HEK293 (cell line): Measurements from ENCODE around the gene BIN2.

Experiments
- CTCF ChIA-PET: fragments of 350-600 bp; formaldehyde crosslinking; extraction: SDS; loops from one replicate; lab custom pipeline; 2021; ENCODE audit warnings: antibody characterized with exemption; lab: Yijun Ruan, JAX
- POLR2A ChIA-PET: fragments of 300-600 bp; formaldehyde crosslinking; extraction: SDS; loops from one replicate; lab custom pipeline; 2020; ENCODE audit warnings: antibody characterized with exemption, inconsistent platforms; lab: Yijun Ruan, JAX
- H3K27ac ChIP-seq: fragments of 200-500 bp; sonication (Bioruptor generic); 2 replicates; pipeline ENCODE4 v1.5.1; 2014; ENCODE audit warnings: low read depth, low read length, control low read depth, inconsistent platforms; ENCODE audit errors: extremely low read depth
- H3K36me3 ChIP-seq, 2 experiments: fragments of 200-500 bp in 1 of 2; sonication (Bioruptor generic) in 1 of 2; 1 replicate in 1 of 2; 2 replicates in 1 of 2; pipeline ENCODE4 v1.5.1; 2014 to 2017; ENCODE audit warnings: inconsistent platforms in 2 of 2, low read length in 2 of 2; ENCODE audit not compliant: control insufficient read depth in 2 of 2, insufficient read depth in 1 of 2
- H3K4me1 ChIP-seq: fragments of 200-500 bp; sonication (Bioruptor generic); 2 replicates; pipeline ENCODE4 v1.5.1; 2014; ENCODE audit warnings: mild to moderate bottlenecking, low read length, inconsistent platforms; ENCODE audit not compliant: control insufficient read depth, insufficient read depth
- H3K4me3 ChIP-seq: 2 replicates; pipeline ENCODE4 v1.5.1; 2011; ENCODE audit warnings: low read depth, mild to moderate bottlenecking, control low read depth, low read length, moderate library complexity
- H3K9me3 ChIP-seq: fragments of 200-500 bp; sonication (Bioruptor generic); 2 replicates; pipeline ENCODE4 v1.5.1; 2014; ENCODE audit warnings: low read depth, low read length, inconsistent platforms; ENCODE audit not compliant: control insufficient read depth, insufficient read depth
- GFI1B ChIP-seq: fragments of 450-650 bp; formaldehyde crosslinking; IDR thresholded peaks from 2 replicates; pipeline ENCODE4 v1.5.1; 2016; ENCODE audit warnings: missing biosample characterization, missing genetic modification characterization
- KLF10 ChIP-seq: fragments of 450-650 bp; IDR thresholded peaks from 2 replicates; pipeline ENCODE4 v1.5.1; 2018; ENCODE audit warnings: missing biosample characterization, mild to moderate bottlenecking, missing genetic modification characterization
- KLF17 ChIP-seq: fragments of 450-650 bp; formaldehyde crosslinking; IDR thresholded peaks from 2 replicates; pipeline ENCODE4 v1.5.1; 2016; ENCODE audit warnings: missing biosample characterization, missing genetic modification characterization
- REPIN1 ChIP-seq: fragments of 450-650 bp; formaldehyde crosslinking; IDR thresholded peaks from 2 replicates; pipeline ENCODE4 v1.5.1; 2017; ENCODE audit warnings: missing biosample characterization, missing genetic modification characterization, low read depth
- SETDB1 ChIP-seq: IDR thresholded peaks from one replicate; pipeline ENCODE4 v1.6.1; 2017; ENCODE audit warnings: mild to moderate bottlenecking, low read length, moderate library complexity, mixed read lengths; ENCODE audit not compliant: insufficient read length
- SP2 ChIP-seq: fragments of 450-650 bp; formaldehyde crosslinking; IDR thresholded peaks from 2 replicates; pipeline ENCODE4 v1.5.1; 2016; ENCODE audit warnings: missing biosample characterization, missing genetic modification characterization
- YY2 ChIP-seq: fragments of 450-650 bp; formaldehyde crosslinking; IDR thresholded peaks from 2 replicates; pipeline ENCODE4 v1.5.1; 2016; ENCODE audit warnings: missing biosample characterization, missing genetic modification characterization
- ZBTB11 ChIP-seq: fragments of 450-650 bp; formaldehyde crosslinking; conservative IDR thresholded peaks from 2 replicates; pipeline ENCODE4 v1.5.1; 2016; ENCODE audit warnings: low read depth, missing biosample characterization, missing genetic modification characterization
- ZBTB20 ChIP-seq: fragments of 450-650 bp; formaldehyde crosslinking; IDR thresholded peaks from 2 replicates; pipeline ENCODE4 v1.5.1; 2016; ENCODE audit warnings: missing biosample characterization, missing genetic modification characterization
- ZBTB44 ChIP-seq: fragments of 450-650 bp; IDR thresholded peaks from 2 replicates; pipeline ENCODE4 v1.5.1; 2018; ENCODE audit warnings: missing biosample characterization, mild to moderate bottlenecking, missing genetic modification characterization
- ZEB2 ChIP-seq: fragments of 450-650 bp; formaldehyde crosslinking; IDR thresholded peaks from 2 replicates; pipeline ENCODE4 v1.5.1; 2016; ENCODE audit warnings: missing biosample characterization, missing genetic modification characterization
- ZNF114 ChIP-seq: fragments of 450-650 bp; formaldehyde crosslinking; IDR thresholded peaks from 2 replicates; pipeline ENCODE4 v1.5.0; 2017; ENCODE audit warnings: missing biosample characterization, missing genetic modification characterization
- ZNF121 ChIP-seq: fragments of 450-650 bp; formaldehyde crosslinking; IDR thresholded peaks from 2 replicates; pipeline ENCODE4 v1.5.1; 2016; ENCODE audit warnings: missing biosample characterization, missing genetic modification characterization
- ZNF138 ChIP-seq: fragments of 450-650 bp; formaldehyde crosslinking; IDR thresholded peaks from 2 replicates; pipeline ENCODE4 v1.5.1; 2016; ENCODE audit warnings: missing biosample characterization, missing genetic modification characterization, borderline replicate concordance
- ZNF223 ChIP-seq: fragments of 450-650 bp; formaldehyde crosslinking; IDR thresholded peaks from 2 replicates; pipeline ENCODE4 v1.5.1; 2016; ENCODE audit warnings: missing biosample characterization, missing genetic modification characterization
- ZNF248 ChIP-seq: fragments of 450-650 bp; formaldehyde crosslinking; IDR thresholded peaks from 2 replicates; pipeline ENCODE4 v1.5.1; 2017; ENCODE audit warnings: missing biosample characterization, missing genetic modification characterization
- ZNF362 ChIP-seq: fragments of 450-650 bp; formaldehyde crosslinking; IDR thresholded peaks from 2 replicates; pipeline ENCODE4 v1.5.1; 2016; ENCODE audit warnings: missing biosample characterization, missing genetic modification characterization
- ZNF366 ChIP-seq: fragments of 450-650 bp; formaldehyde crosslinking; conservative IDR thresholded peaks from 2 replicates; pipeline ENCODE4 v1.5.1; 2016; ENCODE audit warnings: missing biosample characterization, missing genetic modification characterization
- ZNF433 ChIP-seq: fragments of 450-650 bp; formaldehyde crosslinking; IDR thresholded peaks from 2 replicates; pipeline ENCODE4 v1.5.1; 2016; ENCODE audit warnings: missing biosample characterization, missing genetic modification characterization, low read depth
- ZNF501 ChIP-seq: fragments of 450-650 bp; formaldehyde crosslinking; IDR thresholded peaks from 2 replicates; pipeline ENCODE4 v1.5.1; 2016; ENCODE audit warnings: missing biosample characterization, missing genetic modification characterization
- ZNF510 ChIP-seq: fragments of 450-650 bp; formaldehyde crosslinking; IDR thresholded peaks from 2 replicates; pipeline ENCODE4 v1.5.1; 2018; ENCODE audit warnings: mild to moderate bottlenecking, missing genetic modification characterization, missing biosample characterization; ENCODE audit not compliant: insufficient replicate concordance
- ZNF571 ChIP-seq: fragments of 450-650 bp; formaldehyde crosslinking; IDR thresholded peaks from 2 replicates; pipeline ENCODE4 v1.5.0; 2017; ENCODE audit warnings: missing biosample characterization, missing genetic modification characterization
- ZSCAN4 ChIP-seq: fragments of 450-650 bp; formaldehyde crosslinking; IDR thresholded peaks from 2 replicates; pipeline ENCODE4 v1.5.1; 2017; ENCODE audit warnings: missing biosample characterization, missing genetic modification characterization

Gene BIN2

GRCh38 chr12:51346581-51346980 is 22.6 kb upstream of the BIN2 start, which contains the start of gene CELA1:
CELA1 (minus strand) TSS chr12:51346679; CDS start chr12:51346638, 41 bp downstream.
- H3K4me3 ChIP-seq: no peak within 1 kb of the TSS
- no peaks in the 10 kb centered on the region for H3K9me3 ChIP-seq
- ChIA-PET CTCF (no interaction called here), POLR2A (no interaction called here)
- TF ChIP-seq ZSCAN4 (tag by site-specific recombination) (no peak), ZNF121 (tag by site-specific recombination) (no peak), SP2 (tag by site-specific recombination) (no peak), ZNF433 (tag by site-specific recombination) (no peak), ZBTB20 (no peak), ZNF510 (no peak), ZBTB44 (tag by site-specific recombination) (no peak), ZNF248 (tag by site-specific recombination) (no peak)
- no peaks in the 10 kb centered on the region for H3K36me3 ChIP-seq
- H3K4me1 ChIP-seq: no peaks in the 10 kb centered on the region
- H3K27ac ChIP-seq: no peak within 1 kb of the TSS

GRCh38 chr12:51345681-51346080 is 21.7 kb upstream of the BIN2 start:
- ChIA-PET POLR2A (interaction anchor here (0.5 kb wide), 1 partner anchor 1477 kb away, joined by 4 read pairs; no protein-coding TSS in a partner anchor), CTCF (interaction anchor here (0.8 to 1.0 kb wide), 2 partner anchors 83 to 581 kb away, joined by 3 read pairs; no protein-coding TSS in a partner anchor)
- Histone ChIP-seq H3K36me3 (no peaks in the 10 kb centered on the region), H3K4me1 (no peaks in the 10 kb centered on the region), H3K9me3 (no peaks in the 10 kb centered on the region), H3K4me3 (no peak overlapping the region)
- no peak for TF ChIP-seq ZNF114 (tag by site-specific recombination)
- no peak for TF ChIP-seq GFI1B
- no peak for TF ChIP-seq ZEB2 (tag by site-specific recombination)
- TF ChIP-seq ZNF571 (tag by site-specific recombination): no peak
- TF ChIP-seq ZNF138 (tag by site-specific recombination): no peak
- no peak for TF ChIP-seq ZNF501
- TF ChIP-seq, all 188 proteins: peak for 0
- no peak overlapping the region for H3K27ac ChIP-seq

- POLR2A ChIA-PET: no interaction called here
- H3K9me3 ChIP-seq: no peaks in the 10 kb centered on the region
- TF ChIP-seq ZNF366 (tag by site-specific recombination): no peak
- TF ChIP-seq YY2: no peak
- no peak for TF ChIP-seq ZNF362 (tag by site-specific recombination)
- no peak for TF ChIP-seq REPIN1 (tag by site-specific recombination)
- no peak for TF ChIP-seq SETDB1
- no peak for TF ChIP-seq KLF17 (tag by site-specific recombination)
- TF ChIP-seq ZBTB11: no peak
- TF ChIP-seq ZNF121 (tag by site-specific recombination): no peak
- TF ChIP-seq ZNF223: no peak
- no peak for TF ChIP-seq KLF10 (tag by site-specific recombination)
- TF ChIP-seq, all 188 proteins: peak for 0
- Histone ChIP-seq H3K4me1 (no peaks in the 10 kb centered on the region), H3K4me3 (no peak overlapping the region), H3K27ac (no peak overlapping the region), H3K36me3 (no peaks in the 10 kb centered on the region)
- CTCF ChIA-PET: interaction anchor here (0.6 to 1.0 kb wide), 3 partner anchors 72 to 254 kb away, joined by 3 to 5 read pairs (median 3); no protein-coding TSS in a partner anchor
These were observed 19.2 kb upstream of the BIN2 start for GRCh38 chr12:51343201-51343600.
